RPMI7951 (cell line): ENCODE results near the gene RHOH. TPM values are rescaled to one million over a fixed set of nuclear protein-coding genes. Genes with fewer than 3 reads are reported as not detected.

Source experiments
- DNase-seq: peaks from one replicate; pipeline ENCODE4 v3.0.0-alpha.2; 2012; ENCODE audit warnings: low read depth
- total RNA-seq: library from RNA; depleted of rRNA; stranded (reverse); fragments of >200 nt; shearing (Covaris generic); gene quantifications from 2 replicates; pipeline ENCODE4 v1.2.3, GENCODE V29; 2014

RHOH gene
- total RNA-seq, 1 experiment from 2014 or later = not detected

DNA sequence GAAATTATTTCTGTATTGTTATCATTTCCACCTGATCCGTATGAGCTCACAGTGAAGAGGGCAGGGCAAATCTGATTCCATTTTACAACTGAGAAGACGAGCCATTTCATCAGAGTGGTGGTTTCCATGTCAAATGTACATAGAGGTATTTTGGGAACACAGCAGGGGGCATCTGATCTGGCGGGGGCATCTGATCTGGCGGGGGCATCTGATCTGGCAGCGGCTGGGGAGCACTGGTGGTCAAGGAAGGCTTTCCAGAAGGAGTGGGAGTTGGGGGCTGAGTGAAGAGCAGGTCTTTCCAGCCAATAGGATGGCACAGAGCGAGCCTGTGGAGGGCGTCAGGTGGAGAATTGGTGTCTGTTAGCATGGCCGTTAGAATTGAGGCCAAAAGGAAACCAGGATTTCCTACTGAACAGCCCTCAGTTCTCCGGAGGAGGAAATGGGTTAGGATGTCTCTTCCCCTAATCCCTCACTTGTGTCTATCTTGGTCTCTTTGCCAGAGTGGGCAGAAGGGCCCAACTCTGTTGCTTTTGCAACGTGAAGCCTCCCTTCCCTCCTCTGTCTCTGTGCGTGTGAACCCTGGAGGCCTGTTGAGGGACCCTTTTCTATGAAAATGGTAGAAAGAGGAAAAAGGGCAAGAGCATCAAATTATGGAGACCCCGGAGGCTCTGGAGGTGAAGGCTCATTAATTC lies 41.3 kb downstream of the RHOH start:
- DNase-seq = no peak

GRCh38 chr4:40238700-40239548 lies 42.1 kb downstream of the RHOH start:
- peak; percentile 32 for DNase-seq

DNA sequence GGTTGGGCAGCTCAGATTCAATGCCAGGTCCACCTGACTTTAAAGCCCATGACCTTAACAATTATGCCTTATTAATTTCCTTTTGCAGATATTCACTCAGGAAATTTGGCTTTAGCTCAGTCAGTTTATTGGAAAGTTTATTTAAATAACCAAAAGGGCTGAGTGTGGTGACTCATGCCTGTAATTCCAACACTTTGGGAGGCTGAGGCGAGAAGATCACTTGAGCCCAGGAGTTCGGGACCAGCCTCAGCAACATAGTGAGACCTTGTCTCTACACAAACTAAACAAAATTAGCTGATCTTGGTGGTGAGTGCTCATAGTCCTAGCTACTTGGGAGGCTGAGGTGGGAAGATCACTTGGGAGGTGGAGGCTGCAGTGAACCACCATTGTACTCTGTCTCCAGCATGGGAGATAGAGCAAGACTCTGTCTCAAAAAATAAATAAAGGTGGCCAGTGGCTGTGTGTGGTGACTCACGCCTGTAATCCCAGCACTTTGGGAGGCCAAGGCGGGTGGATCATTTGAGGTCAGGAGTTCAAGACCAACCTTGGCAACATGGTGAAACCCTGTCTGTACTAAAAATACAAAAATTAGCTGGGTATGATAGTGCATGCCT lies 43.3 kb downstream of the RHOH start:
- DNase-seq = no peak

DNA sequence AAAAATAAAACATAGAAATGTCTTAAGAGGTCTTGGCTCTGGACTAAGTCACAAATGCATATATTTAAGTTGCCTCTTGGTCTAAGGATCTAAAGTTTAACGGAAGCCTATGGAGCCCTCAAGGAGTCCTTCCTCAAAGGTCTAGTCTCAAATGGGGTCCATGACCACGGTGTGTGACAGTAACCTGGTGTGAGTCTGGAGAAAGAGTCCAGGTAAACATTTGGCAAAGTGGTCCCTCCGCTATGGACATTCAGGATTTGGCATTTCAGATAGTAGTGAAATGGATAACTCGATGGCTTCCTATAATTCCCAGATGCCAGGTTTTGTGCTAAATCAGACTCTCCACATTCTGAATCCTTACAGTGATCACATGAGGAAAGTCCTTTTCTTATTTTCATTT lies 44.2 kb downstream of the RHOH start:
- DNase-seq = no peak

DNA sequence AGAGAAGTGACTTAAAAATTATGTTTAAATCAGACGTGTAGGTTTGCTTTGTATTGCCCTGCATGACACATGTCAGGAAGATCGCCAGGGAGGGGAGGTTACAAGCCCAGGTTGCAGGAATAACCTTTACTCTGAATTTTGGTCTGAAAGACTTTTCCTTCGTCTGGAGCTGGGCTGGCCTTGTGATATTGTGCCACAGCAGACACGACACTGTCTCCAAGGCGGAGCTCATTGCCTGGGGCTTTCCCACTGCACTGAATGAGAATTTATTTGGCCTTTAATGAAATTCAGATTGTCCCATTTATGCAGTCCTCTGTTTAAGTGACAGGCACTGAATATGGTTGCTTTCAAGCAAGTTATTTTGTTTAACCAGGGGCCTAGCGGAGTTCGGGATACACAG lies 45.1 kb downstream of the RHOH start:
- no peak for DNase-seq

GRCh38 chr4:40243386-40243948 lies 46.6 kb downstream of the RHOH start:
- DNase-seq = no peak

DNA sequence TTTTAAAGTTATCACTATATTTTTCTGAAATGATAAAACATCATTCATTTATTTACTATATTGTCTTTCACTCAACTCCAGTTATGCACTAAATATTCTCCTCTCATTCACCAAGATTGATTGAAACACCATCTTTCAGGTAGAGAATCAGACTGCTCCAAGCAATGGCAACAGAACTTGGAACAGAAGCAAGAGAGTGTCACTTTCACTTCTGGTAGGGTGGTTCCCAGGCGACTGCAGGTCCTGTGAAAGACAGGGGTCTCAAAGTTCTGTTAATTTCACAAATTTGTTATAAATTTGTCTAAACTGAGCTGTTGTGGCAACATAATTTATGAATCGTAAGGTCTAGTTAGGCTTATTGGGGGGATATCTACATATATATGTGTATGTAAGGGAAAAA lies 47.8 kb downstream of the RHOH start:
- DNase-seq = no peak

DNA sequence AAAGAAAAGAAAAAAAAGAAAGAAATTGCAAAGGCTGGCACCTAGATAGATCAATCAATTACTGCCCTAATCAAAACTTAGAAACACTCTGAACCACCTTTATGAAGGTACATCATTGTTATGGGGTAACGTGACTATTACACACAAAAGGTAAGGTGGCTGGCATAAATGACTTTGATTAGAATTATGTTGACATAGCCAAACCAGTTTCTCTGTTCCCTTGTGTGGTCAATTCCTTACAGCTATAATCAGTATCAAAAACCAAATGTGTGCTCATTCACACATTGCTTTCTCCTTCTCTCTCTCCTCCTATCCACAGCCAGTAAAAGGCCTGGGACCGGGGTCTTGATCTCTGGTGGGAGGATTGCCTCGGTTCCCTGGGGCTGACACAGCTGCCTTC lies 48.7 kb downstream of the RHOH start:
- DNase-seq = no peak

GRCh38 chr4:40246011-40246900 lies 49.4 kb downstream of the RHOH start:
- no peak for DNase-seq

DNA sequence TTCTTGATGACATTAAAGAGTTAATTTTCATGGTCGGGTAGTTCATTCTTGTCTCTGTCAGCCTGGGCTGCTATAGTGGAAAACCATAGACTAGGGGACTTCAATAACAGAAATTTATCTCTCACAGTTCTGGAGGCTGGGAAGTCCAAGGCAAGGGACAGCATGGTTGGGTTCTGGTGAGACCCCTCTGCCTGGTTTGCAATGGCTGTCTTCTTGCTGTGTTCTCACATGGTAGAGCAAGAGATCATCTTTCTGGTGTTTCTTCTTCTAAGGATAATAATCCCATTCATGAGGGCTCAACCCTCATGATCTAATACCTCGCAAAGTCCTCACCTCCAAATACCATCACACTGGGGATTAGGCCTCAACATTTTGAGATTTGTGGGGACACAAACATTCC lies 50.1 kb downstream of the RHOH start:
- DNase-seq = no peak

DNA sequence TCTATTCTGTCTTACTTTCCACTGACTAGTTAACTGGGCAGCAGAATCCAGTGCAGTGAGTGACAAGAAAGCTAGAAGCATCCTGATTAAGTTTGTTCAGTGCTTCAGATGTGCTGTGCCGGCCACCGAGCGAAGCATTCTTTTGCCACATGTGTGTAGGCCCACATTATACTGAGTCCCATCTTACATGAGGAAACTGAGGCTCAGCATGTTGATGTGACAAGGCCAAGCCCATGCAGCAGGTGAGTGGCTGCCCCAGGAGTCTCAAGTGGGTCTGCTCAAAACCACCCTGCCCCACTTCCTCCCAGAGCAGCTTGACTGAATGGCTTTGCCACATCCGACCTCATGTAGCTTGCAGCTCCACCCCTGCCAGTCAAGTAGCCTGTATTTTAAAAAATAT lies 50.5 kb downstream of the RHOH start:
- DNase-seq = no peak

DNA sequence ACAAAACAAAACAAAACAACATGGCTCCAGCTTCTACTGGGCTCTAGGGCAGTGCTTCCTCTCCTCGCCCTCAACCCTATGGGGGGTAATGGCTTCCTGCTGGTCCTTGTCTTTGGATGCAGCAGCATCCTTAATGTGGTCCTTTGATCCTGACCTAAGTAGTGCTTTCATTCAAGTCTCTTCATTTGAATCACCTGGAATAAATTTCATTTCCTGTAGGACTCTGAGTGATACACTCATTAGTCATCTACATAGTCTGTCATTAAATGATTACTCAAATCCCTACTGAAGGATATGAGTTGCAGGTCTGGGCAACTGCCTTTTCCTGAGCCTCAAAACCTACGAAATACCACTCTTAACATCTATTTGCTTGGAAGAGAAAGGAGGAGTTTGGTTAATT lies 54.5 kb downstream of the RHOH start:
- peak; percentile 46 for DNase-seq

DNA sequence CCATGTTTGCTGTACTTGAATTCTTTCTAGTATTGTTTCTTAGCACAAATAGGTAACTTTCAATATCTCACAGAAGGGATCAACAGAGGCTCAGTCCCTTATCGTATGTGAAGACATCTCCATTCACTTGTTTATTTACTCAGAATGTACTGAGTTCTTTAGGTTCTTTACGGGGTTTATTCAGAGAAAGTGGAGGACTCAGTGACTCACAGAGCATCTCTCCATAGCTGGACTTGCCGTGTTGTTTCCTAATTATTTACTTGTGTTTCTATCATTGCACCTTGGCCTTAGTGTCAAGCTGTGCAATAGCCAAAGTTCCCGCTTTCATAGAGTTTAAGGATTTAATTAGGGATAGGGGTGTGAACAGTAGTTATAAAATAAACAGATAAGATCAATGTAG lies 57.1 kb downstream of the RHOH start:
- no peak for DNase-seq

GRCh38 chr4:40254608-40255392 lies 58.0 kb downstream of the RHOH start:
- DNase-seq = peak; percentile 78

DNA sequence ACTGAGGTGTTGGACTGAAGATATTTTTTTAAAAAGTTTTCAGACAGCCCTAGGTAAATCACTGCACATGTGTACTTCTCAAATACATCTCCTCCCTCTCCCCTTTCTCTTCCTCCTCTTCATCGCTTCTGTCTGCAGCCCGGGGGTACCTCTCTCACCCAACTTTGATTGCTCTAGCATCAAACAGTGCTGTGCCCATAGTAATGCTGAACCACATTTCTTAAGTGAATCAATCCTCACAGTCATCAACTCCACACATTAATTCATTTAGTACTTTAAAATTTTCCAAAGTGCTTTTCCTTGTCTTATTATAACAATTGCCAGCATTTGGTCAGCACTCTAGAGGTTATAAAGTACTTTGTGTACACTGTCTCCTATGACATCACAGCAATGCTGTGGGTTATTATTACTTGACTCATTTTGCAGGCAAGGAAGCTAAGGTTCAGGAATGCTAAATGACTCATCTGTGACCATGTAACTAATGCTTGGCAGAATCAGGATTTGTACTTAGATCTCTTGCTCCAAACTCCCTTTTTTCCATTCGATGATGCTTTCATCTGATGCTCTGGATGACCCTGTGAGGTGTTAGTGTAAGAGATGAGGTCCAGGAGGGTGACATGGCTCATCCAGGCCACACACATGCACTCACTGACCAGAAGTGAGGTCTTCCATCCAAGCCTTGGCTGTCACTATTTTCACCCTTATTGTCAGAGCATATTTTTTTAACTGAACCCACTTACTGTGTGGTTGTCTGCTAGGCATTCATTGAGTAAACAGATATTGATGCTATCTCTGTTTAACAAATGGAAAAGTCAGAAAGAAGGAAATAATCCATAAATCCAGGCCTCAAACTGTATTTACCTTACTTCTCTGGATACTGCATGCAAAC lies 58.8 kb downstream of the RHOH start:
- DNase-seq = peak; percentile 96

GRCh38 chr4:40256329-40256728 lies 59.5 kb downstream of the RHOH start:
- DNase-seq = no peak

DNA sequence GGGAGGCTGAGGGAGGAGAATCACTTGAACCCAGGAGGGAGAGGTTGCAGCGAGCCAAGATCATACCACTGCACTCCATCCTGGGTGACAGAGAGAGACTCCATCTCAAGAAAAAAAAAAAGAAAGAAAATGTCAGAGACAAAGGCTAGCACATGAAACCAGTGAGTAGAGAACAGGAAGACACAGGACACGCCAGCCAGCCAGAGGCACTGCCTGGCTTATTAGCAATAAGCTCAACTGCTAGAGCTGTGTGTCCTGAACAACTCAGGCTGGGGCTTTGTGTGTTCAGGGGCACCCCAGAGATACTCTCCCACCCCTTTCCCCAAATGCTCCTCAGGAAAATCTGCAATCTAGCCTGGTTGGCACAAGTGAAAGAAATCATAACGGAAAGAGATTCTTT lies 60.0 kb downstream of the RHOH start:
- no peak for DNase-seq

DNA sequence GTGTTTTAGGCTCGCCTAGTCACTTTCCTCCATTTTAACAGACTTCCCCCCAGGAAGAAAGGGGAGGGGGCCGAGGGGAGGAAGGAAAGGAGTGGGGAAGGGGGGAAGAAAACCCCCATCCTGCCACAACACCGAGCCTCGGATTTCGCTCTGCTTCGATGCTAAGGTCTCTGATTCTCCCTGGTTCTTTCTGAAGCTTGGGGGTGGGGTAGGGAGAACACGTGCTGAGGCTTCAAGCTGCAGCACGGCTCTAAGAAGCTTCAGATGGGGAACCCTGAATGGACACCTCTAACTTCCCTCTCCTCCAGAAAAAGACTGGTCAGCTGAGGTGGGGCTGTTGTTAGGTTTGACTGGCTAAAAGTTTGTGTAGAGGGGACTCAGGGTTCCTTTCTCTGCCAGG lies 61.8 kb downstream of the RHOH start:
- DNase-seq = no peak

DNA sequence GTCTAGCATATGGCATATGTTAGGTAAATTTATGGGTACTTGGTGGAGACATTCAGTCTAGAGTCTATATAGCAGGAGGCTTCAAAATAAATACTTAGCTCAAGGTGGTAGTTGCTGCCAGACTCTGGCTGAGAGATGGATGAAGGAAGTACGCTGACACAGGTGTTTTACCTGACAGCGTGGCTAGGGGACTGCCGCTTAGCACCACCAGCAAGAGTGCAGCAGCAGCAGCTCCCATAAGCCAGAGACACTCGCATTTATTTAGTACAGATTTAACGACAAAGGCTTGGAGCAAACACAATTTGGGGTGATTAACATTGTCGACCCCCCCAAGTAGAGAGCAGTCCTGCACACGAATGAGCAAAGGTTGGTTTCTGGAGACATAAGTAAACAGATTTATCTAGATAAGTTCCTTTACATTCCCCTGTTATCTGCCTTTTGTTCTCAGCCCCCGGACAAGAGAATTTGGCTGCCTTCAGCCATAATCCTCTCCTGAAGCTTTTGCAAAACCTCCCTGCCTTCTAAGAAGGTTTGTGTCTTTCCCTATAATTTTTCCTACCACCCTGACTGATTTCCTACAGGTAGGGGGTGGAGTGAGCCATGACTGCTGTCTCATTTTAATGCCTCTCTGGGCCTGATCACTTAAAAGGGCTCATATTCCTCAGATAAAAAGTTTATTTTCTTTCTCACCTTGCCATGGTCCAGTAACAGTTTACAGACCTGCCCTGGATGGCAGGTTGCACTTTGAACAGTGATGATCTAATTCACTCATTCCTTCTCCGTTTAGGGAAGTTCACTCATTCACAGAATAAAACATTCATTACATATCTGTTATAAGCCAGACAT lies 64.6 kb downstream of the RHOH start:
- no peak for DNase-seq
